Measurements from ENCODE around the gene PTCH2. TPM values are rescaled to one million over a fixed set of nuclear protein-coding genes. Genes with fewer than 3 reads are reported as not detected.

Gene PTCH2
- 0.30 TPM for total RNA-seq
- long read RNA-seq: 0 reads

DNA sequence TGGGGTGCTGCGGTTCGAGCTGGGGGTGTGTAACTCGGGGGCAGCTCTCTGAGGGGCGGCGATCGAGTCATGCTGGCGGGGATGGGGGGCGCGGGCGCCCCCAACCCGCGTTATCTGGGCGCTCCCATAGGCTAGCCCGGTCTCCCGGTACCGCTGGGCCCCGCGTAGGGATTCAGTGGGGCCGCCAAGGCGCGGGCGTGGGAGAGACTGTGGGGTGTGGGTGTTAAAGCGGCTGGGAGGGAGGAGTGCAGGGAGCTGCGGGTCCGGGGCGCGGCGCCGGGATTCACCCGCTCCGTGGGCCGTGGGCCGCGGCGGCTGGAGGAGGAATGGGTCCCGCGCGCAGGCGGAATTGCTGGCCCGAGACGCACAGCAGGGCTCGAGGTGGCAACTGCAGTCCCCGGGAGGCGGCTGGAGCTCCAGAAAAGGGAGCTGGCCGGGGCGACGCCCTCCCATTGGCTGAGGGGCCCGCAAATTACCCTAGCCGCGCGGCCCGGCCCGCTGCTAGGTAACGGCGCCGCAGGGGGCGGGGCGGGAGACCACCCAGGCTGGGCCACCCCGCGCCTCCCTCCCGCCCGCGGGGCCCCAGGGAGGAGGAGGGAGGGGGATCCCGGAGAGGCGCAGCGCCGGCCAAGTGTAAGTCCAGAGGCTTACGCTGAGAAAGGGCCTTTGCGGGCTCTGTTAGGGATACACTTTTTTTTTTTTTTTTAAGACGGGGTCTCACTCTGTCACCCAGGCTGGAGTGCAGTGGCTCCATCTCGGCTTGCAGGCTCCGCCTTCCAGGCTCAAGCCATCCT is at the start of gene PTCH2:
Gene PTCH2 (minus strand): TSS at position 392 of the 794 bp plus-strand sequence. CDS start 321 bp downstream, at position 71.
- intact Hi-C loops (cut with DNase I): no loop called here
- ATAC-seq (ENCODE audit: poor library complexity): peak; percentile 94
- DNase-seq: peak; percentile 81

- DNase-seq (no peak), ATAC-seq (ENCODE audit: poor library complexity) (no peak)
- intact Hi-C loops (cut with DNase I): no loop called here
Measured at GRCh38 chr1:44890007-44890406, 47.0 kb upstream of the PTCH2 start.

GRCh38 chr1:44885406-44885805 is 42.4 kb upstream of the PTCH2 start:
- no peak for DNase-seq
- ATAC-seq (ENCODE audit: poor library complexity): no peak
- intact Hi-C loops (cut with DNase I): no loop called here

DNA sequence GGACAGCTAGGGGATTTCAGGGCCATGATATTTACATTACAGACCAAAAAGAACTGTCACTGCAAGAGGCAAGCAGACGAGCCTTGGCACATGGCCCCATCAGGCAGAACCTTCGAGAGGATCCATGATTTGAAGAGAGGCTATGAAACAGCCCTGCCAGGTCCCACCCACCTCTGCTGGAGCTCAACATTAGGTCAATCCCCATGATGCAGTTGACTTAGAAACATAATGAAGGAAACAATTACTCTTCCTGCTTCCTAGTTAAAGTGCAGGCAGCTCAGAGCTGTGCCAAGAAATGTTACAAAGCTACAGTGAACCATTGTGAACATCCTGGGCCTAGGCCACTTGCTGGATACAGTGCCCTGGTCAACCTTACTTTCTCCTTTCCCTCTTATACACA is 41.7 kb upstream of the PTCH2 start:
- DNase-seq (peak; percentile 50), ATAC-seq (ENCODE audit: poor library complexity) (peak; percentile 51)
- intact Hi-C loops (cut with DNase I): no loop called here

DNA sequence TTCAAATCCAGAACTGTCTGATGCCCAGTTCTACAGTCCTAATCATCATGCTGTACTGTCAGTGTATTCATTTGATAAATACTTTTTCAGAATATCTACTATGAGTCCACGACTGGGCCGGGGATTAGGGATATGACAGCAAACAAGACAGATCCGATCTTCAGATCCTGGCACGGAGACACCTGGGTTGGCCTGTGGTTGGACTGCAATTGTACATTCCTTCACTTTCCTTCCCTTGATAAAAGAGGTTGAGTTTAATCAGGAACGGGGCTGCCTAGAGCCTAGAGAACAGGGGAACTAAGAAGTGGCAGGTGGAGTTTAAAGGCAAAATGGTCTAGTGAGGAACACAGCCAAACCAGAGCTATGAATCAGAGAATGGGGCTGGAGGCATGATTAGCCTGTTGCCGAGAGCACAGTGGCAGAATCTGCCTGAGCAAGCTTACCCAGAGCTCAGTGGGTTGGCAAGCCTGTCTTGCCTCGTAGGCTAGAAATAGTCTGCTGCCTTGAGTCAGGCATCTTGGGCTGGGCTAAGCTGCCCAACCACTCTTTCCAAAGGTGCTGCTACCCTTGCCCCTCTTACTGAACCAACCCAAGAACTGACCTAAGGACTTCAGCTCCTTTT is 38.1 kb upstream of the PTCH2 start:
- ATAC-seq (ENCODE audit: poor library complexity): peak; percentile 29
- DNase-seq: no peak

DNA sequence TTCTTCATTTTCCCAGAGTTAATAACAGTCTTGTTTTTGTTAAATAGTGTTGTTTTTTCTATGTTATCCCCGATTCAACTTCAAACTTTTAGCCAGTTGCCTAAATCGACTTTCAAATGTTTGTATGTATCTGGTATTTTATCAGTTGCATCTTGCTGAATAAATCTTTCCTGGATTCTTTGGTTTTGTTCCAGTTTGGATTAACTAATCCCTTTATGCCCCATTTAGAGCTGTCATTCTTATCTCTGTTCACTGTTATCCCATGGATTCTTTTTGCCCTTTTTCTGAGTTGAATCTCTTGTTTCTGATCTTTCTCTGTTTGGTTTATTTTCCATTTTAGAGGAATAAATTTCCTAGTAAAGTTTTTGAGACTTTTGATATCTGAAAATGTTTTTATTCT is 31.1 kb upstream of the PTCH2 start:
- intact Hi-C loops (cut with DNase I): no loop called here
- ATAC-seq (ENCODE audit: poor library complexity): no peak
- no peak for DNase-seq

More for the DNA sequence above, 38.1 kb upstream of the PTCH2 start:
- intact Hi-C loops (cut with DNase I): no loop called here

DNA sequence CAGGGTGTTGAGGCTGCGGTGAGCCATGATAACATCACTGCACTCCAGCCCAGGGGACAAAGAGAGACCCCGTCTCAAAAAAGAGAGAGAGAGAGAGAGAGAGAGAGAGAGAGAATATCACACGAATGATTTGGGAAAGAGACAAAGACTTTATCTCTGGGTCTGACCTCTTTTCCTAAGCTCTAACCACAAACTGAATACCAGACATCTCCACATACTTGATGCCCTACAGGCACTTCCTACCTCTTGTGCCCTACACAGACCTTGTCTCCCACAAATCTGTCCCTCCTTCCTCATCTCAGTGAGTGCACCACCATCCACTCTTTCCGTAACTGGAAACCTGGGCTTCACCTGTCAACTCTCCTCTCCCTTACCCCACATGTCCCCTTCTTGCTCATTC is 27.0 kb upstream of the PTCH2 start:
- ATAC-seq (ENCODE audit: poor library complexity) (no peak), DNase-seq (no peak)
- intact Hi-C loops (cut with DNase I): no loop called here

GRCh38 chr1:44867801-44868200 is 24.7 kb upstream of the PTCH2 start:
- DNase-seq: no peak
- ATAC-seq (ENCODE audit: poor library complexity): no peak
- intact Hi-C loops (cut with DNase I): no loop called here

DNA sequence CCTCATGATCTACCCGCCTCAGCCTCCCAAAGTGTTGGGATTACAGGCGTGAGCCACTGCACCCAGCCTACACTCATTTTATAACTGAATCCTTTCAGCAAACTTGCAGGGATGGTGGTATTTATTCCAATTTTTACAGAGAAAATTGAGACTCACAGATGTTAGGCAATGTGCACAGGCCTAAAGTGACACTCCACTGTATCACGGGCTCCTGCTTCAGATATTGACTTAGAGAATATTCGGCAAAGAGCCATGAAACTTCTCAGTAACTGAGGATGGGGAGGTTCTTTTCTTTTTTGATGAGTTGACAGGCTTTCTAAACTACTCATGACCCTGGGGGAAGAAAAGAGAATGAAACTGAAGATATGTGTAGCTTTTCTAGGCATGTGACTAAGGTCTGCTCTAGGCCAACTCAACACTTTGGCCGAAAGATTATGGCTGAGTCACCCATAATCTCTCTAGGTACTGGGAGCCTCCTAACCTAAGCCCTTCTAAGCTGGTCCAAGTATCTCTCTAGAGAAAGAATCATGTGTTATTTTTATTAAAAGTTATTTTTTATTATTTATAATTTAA is 19.9 kb upstream of the PTCH2 start:
- ATAC-seq (ENCODE audit: poor library complexity): peak; percentile 36
- intact Hi-C loops (cut with DNase I): no loop called here
- no peak for DNase-seq

DNA sequence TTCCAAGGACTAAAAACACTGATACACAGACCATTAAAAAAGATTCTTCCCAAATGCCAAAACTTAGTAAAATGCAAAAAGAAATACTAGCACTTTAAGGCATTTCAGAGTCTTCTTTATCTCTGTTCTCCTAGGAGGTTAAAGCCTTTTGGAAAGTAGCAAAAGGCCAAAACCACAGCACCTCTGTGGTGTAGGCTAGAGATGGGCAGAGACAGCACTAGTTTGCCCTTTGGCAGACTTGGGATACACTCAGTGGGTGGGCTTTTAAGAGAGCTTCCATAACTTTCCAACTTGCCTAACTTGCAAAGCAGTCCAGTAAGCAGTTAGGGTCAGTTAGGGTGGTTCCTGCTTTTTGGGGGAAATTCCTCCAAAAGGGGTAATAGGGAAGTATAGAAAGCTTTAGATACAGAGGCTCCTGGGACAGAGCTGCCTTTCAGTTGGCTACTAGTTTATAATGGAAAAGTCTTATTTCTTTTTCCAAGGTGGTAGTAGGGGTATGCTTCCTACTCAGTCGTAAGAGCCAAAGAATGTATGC is 17.9 kb upstream of the PTCH2 start:
- intact Hi-C loops (cut with DNase I): no loop called here
- DNase-seq: no peak
- no peak for ATAC-seq (ENCODE audit: poor library complexity)

- DNase-seq: no peak
- intact Hi-C loops (cut with DNase I): no loop called here
- no peak for ATAC-seq (ENCODE audit: poor library complexity)
Measured at GRCh38 chr1:44860331-44860730, 17.3 kb upstream of the PTCH2 start.

GRCh38 chr1:44857446-44857845 is 14.4 kb upstream of the PTCH2 start:
- DNase-seq (no peak), ATAC-seq (ENCODE audit: poor library complexity) (no peak)
- intact Hi-C loops (cut with DNase I): no loop called here

- intact Hi-C loops (cut with DNase I): no loop called here
- ATAC-seq (ENCODE audit: poor library complexity) (no peak), DNase-seq (no peak)
Measured at GRCh38 chr1:44855742-44856141, 12.7 kb upstream of the PTCH2 start.

- intact Hi-C loops (cut with DNase I): no loop called here
- DNase-seq (no peak), ATAC-seq (ENCODE audit: poor library complexity) (no peak)
Measured at GRCh38 chr1:44854970-44855369, 11.9 kb upstream of the PTCH2 start.

DNA sequence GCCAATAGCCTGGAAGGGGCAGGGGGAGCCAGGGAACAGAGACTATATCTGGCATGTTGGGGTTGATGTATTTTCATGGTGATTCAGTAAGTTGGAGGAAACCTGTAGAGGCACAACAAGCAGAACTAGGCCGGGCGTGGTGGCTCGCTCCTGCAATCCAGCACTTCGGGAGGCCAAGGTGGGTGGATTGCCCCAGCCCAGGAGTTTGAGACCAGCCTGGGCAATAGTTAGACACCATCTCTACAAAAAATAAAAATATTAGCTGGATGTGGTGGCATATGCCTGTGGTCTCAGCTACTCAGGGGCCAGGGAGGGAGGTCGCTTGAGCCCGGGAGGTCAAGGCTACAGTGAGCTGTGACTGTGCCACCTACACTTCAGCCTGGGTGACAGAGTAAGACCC is 10.1 kb upstream of the PTCH2 start:
- intact Hi-C loops (cut with DNase I): no loop called here
- DNase-seq (no peak), ATAC-seq (ENCODE audit: poor library complexity) (no peak)

- ATAC-seq (ENCODE audit: poor library complexity): no peak
- intact Hi-C loops (cut with DNase I): no loop called here
- DNase-seq: no peak
Measured at GRCh38 chr1:44851308-44851707, 8.3 kb upstream of the PTCH2 start.

DNA sequence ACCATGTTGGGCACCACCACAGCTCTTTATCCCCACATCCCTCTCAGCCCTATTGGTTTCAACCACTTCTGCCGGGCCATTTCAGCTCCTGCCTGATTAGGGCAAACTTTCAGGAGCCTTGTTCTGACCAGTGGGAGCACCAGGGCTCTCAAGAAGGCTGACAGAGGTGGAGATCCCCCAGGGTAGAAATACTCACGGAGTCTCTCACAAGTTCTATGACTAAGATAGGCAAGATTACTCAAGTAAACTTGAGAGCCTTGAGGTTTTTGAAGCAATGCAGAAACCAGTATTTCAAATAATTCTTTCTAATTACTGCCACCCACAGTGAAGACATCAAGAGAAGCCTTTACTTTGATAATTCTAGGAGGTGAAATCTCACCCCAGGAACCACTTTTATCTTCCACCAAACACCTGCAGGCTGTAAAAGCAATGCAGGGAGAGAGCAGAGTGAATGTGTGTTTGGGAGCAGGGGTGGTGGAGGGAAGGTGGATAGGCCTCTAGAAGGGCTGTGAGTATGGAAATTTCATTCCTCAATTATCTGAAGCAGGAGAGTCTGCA is 6.6 kb upstream of the PTCH2 start:
- ATAC-seq (ENCODE audit: poor library complexity) (no peak), DNase-seq (no peak)
- intact Hi-C loops (cut with DNase I): no loop called here

DNA sequence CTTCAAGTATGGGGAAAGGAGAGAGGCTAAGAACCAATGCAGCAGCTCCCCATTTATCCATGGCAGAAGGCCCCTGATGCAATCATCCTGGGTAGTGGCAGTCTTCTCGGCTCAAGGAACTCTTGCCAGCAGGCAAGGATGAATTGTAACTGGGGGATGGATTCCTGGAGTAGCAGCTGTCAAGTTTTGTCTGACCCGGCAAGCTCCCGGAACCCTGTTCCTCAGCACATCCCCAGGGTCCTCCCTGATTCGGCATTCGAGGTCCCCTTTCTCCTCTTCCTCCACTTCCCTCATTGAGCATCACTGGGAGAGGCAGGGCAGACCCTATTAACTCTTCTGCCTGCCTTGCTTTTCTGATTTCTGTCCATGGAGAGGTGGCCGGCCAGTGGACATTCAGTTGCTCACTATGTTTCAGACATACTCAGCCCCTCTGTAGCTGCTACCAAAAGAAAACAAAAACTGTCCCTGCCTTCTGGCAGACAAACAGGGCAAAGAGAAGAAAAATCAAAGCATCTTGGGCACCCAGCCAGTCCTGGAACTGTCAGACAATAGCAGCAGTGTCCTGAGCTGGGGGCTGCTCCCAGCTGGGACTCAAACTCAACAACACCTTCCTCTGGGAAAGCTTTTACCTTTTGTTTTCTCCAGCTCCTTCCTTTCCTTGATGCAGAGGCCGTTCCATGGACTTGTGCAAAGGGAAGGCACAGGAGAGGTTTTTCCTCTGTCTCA is 5.6 kb upstream of the PTCH2 start:
- DNase-seq (no peak), ATAC-seq (ENCODE audit: poor library complexity) (no peak)
- intact Hi-C loops (cut with DNase I): no loop called here

- no peak for ATAC-seq (ENCODE audit: poor library complexity)
- intact Hi-C loops (cut with DNase I): no loop called here
Measured at GRCh38 chr1:44847845-44848244, 4.8 kb upstream of the PTCH2 start.

More at GRCh38 chr1:44847845-44848244, 4.8 kb upstream of the PTCH2 start:
- no peak for DNase-seq
